Mucosa of gallbladder (tissue), 1 donor: Measurements from ENCODE around the gene FRS2. TPM values are rescaled to one million over a fixed set of nuclear protein-coding genes. Genes with fewer than 3 reads are reported as not detected.
"Not testable (repeated sequence)": the region's sequence is repeated elsewhere in the genome, so short reads cannot be mapped to it uniquely, and the experiment has no call there.

Experiments
- DNase-seq: peaks from one replicate; pipeline ENCODE4 v3.0.0-alpha.2; 2020; ENCODE audit warnings: low spot score
- total RNA-seq: library from RNA; stranded (reverse); gene quantifications from one replicate; pipeline ENCODE4 v1.2.1, GENCODE V29; 2021
- donor health status: DM: no; HTN: no; CAD: no.

FRS2 gene
- total RNA-seq, 1 donor from 2014 or later: 31.1 TPM

GRCh38 chr12:69579029-69579428, 108.8 kb downstream of the FRS2 start:
- DNase-seq: no peak

- no peak for DNase-seq
Observed at GRCh38 chr12:69580074-69580473, 109.9 kb downstream of the FRS2 start.

DNA sequence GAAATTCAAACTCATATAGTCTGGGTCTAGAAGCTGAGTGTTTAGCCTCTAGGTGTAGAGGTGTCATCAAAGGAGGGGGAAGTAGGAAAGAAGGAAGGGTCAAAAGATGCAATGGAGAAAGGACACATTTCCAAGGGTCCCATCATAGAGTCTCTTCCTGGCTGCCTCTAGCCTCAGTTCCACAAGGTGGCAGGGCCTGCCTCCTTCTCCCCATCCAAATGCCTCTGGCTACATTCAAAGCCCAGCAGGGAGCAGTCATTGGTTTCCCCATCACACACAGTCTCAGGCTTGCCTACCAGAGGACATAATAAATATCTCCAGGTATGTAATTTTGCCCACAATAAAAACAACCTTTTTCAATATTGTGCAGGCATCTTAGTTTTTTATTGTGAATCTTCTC, 113.0 kb downstream of the FRS2 start:
- no peak for DNase-seq

DNA sequence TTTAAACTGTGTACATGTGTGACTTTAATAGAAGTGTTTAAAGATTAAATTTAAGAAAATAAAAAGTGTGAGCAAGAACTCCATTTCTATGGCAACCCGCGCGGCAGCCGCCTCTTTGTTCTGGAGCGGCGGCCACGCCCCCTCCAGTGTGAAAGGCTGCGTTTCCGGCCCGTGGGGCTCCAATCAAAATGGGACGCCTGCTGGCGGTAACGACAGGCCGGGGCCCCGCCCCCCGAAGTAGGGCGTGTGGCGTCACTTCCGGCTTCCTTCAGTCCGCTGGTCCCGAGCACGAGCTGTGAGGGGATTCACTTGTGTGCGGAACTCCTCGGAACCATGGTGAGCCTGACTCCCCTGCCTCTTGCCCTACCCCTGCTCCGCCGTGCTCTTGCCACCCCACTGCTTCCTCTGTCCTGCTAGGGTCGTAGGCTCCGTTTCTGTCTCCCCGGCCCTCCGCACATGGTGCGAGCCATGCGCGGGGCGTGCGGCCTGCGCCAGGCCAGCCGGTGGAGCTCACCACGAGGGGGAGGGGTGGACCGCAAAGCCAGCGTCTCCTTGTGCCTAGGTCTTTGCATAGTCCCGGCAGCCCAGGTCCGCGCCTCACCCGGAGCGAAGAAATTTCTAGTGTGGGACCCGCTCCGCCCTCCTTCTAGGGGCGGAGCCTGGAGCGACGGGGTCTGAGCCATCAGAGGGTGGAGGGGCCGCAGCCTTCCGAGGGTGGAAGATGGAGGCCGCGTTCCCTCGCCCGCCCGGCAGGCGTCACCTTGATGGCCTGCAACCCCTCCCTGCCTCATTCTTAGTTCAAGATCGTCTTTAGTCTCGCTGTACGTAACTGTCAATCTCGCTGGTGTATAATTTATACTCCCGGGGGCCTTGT, 115.2 kb downstream of the FRS2 start, which contains the start of gene CCT2:
CCT2 (plus strand) TSS at position 271 of the 874 bp plus-strand sequence; CDS start at position 334, 63 bp downstream.
- DNase-seq: peak; percentile 98

GRCh38 chr12:69588527-69588926, 118.3 kb downstream of the FRS2 start:
- DNase-seq: no peak

GRCh38 chr12:69589082-69589481, 118.9 kb downstream of the FRS2 start:
- no peak for DNase-seq

DNA sequence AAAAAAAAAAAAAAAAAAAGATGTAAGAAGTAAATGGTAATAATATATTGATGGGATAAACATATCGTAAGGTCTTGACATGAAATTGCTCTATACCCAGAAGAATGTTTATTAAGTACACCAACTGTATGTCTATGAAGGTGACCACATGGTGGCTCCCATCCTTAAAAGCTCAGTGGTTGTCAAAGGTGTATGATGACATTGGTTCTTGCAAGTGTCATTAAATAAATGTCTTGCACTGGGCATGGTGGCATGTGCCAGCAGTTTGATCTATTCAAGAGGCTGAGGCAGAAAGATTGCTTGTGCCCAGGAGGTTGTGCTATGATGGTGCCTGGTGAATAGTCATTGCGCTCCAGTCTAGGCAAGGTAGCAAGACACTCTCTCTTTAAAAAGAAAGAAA, 125.5 kb downstream of the FRS2 start:
- DNase-seq: no peak

- no peak for DNase-seq
Observed at GRCh38 chr12:69598174-69598753, 128.1 kb downstream of the FRS2 start.

DNA sequence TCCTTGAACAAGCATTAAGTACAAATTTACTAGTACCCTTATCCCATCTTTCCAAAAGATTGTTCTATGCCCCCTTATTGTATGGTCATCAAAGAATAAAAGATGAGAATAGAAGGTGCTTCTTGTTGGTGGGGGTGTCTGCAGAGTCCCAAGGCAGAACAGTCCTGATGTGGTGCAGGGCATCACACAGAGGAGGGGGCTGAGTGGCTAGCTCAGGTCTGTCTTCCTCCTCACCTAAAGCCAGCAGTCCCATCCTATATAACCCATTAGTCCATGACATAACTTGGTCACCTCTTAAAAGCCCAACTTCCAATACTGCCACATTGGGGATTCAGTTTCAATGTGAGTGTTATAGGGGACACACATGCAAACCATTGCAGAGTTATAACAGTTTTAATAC, 130.6 kb downstream of the FRS2 start:
- no peak for DNase-seq

DNA sequence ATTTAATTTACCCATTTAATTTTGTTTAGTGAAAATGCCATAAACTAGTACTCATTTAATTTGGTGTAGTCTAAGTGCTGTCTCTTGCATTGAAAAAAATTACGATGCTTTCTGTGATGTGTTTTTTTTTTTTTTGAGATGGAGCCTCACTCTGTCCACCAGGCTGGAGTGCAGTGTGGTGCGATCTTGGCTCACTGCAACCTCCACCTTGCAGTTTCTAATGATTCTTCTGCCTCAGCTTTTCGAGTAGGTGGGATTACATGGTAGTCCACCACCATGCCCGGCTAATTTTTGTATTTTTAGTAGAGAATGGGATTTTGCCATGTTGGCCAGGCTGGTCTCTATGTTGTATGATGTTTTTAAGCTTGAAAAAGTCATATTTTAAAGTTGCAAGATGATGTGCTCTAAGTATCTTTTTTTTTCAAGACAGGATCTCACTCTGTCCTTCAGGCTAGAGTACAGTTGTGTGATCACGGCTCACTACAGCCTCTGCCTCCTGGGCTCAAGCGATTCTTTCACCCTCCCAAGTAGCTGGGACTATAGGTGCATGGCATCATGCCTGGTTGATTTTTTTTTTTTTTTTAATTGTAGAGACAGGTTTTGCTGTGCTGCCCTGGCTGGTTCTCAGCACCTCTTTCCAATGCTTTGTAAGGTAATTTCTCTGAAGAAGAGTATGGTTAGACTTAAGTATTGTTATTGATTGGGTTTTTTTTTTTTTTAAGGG, 131.9 kb downstream of the FRS2 start:
- DNase-seq: no peak

- no peak for DNase-seq
Observed at GRCh38 chr12:69602954-69603353, 132.8 kb downstream of the FRS2 start.

DNA sequence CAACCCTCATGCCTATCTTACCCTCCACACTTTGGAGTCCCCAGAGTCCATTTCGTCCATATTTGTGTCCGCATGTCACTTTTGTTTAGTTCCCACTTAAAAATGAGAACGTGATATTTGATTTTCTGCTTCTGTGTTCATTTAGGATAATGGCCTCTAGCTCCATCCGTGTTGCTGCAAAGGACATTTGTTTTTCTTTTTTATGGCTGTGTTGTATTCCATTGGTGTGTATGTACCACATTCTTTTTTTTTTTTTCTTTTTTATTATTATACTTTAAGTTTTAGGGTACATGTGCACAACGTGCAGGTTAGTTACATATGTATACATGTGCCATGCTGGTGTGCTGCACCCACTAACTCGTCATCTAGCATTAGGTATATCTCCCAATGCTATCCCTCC, 133.4 kb downstream of the FRS2 start:
- not testable (repeated sequence) for DNase-seq

DNA sequence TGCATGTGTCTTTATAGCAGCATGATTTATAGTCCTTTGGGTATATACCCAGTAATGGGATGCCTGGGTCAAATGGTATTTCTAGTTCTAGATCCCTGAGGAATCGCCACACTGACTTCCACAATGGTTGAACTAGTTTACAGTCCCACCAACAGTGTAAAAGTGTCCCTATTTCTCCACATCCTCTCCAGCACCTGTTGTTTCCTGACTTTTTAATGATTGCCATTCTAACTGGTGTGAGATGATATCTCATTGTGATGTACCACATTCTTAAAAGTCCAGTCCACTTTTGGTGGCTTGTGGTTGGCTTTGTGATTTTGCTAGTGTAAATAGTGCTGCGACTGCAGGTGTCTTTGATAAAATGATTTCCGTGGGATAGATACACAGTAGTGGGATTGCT, 134.1 kb downstream of the FRS2 start:
- DNase-seq: not testable (repeated sequence)

DNA sequence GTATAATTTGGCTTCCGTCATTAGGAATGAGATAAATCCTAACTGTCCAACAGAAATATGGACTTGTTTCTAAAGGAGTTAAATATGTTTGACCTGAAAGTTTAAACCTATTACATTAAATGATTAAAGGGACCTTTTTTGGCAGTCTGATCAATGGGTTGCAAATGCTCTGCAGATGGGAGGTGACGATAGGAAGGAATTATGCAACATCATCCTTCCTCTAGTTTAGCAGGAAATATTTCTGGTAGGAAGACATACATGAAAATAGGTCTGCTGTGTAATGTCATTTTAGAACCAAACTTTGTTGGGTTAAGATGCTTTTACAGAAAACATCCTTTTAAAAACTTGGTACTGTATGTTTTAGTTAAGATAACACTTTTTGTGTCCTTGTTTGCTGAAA, 137.9 kb downstream of the FRS2 start:
- no peak for DNase-seq

DNA sequence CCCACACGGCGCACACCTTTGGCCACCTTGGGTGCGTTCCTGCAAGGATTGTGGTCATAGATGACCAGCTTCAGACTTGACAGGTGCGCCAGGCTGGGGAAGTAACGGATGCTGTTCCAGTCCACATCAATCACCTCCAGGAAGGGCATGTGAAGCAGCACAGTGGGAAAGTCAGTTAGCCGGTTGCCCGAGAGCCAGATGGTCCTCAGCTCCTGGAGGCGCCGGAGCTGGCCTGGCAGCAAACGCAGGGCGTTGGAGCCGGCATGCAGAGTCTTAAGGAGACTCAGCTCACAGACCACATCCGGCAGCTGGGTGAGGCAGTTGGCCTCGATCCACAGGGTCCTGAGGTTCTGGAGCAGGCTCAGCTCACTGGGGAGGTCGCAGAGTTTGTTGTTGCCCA, 139.9 kb downstream of the FRS2 start:
- DNase-seq: no peak

DNA sequence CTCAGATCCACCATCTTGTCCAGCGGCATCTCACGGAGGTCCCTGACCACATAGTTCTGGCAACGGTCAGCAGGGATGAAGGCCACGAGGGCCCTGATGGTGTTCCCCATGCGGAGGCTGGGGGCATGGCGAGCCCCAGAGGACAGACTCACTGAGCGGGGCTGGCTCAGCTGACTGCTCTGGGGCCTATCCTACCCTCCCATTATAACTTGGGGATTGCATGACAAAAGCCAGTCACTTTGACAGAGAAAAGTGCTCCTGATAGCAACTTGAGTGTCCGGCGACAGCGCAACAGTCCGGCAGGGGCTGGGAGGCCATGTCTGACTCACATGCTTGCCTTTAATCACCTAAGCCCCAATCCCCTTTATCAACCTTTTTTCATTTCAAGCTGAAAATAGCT, 140.5 kb downstream of the FRS2 start, which contains the start of gene LRRC10:
LRRC10 (minus strand) TSS at position 179 of the 400 bp plus-strand sequence; CDS start at position 110, 69 bp downstream.
- no peak for DNase-seq

- DNase-seq: no peak
Observed at GRCh38 chr12:69613351-69613750, 143.2 kb downstream of the FRS2 start.

- no peak for DNase-seq
Observed at GRCh38 chr12:69616025-69616424, 145.8 kb downstream of the FRS2 start.

GRCh38 chr12:69619050-69619449, 148.9 kb downstream of the FRS2 start:
- DNase-seq: no peak

DNA sequence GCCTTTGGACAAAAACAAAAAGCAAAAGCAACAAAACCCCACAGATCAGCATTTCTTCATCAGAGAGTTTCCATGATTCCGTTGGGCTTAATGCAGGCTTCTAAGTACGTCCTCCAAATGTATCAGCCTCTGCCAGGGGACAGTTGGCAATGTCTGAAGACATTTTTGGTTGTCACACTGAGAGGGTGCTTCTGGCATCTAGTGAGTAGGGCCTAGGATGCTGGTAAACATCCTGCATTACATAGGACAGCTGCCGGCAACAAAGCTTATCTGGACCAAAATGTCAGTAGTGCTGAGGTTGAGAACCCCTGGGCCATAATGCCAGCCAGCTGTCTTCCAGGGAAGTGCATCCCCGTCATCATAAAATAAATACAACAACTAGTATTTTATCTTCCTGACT, 149.9 kb downstream of the FRS2 start:
- no peak for DNase-seq

DNA sequence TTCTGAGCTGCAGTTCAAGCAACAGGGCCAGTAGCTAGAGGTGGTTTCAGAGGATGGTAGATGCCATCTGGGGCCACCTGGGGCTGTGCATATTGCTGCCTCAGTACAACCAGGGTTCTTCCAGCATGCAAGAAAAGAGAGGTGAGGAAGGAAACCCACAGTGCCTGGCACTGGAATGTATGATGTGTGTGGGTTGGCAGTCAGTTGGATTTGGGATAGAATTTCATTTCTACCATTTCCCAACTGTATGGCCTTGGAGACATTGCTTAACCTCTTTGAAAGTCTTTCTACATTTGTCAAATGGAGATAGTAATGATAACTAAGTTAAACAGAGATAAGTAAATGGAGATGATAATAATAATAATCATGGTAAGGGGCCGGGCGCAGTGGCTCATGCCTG, 150.7 kb downstream of the FRS2 start:
- DNase-seq: no peak

GRCh38 chr12:69621551-69621950, 151.4 kb downstream of the FRS2 start:
- DNase-seq: no peak

DNA sequence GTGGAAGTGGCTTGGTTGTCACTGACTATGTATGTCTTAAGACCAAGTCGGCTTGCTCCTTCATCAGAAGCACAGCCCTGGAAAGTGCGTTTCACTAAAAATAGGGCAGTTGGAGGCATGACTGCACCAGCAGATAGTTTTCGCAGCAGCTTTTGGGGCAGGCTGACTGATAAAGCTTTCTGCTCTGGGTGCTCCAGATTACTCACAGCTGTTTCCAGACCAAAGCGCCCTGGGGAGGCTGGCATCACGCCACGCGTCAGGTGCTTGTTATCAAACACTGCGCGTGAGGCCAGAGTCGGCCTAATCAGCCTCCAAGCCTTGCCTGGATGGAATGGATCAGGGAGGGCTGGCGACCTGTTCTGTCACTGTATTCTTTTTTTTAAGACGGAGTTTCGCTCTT, 153.8 kb downstream of the FRS2 start:
- DNase-seq: no peak
